ENCODE results near the gene LRP1B.

The LRP1B gene

GRCh38 chr2:141899740-141900139 lies 231.1 kb downstream of the LRP1B start:
- no peaks in the 10 kb centered on the region for H3K4me1 ChIP-seq
- no peak overlapping the region for H3K4me3 ChIP-seq
- no peaks in the 10 kb centered on the region for H3K36me3 ChIP-seq
- no peaks in the 10 kb centered on the region for H3K9me3 ChIP-seq (replicated peaks in 1 of 11)
- H3K27ac ChIP-seq: no peak overlapping the region
- no peak overlapping the region for H3K4me2 ChIP-seq
- no peak for TF ChIP-seq Cebpa-rat (IDR thresholded peaks at IDR 0.05)
- no peaks in the 10 kb centered on the region for H4K20me1 ChIP-seq
- H3K27me3 ChIP-seq: no peaks in the 10 kb centered on the region
- no peak overlapping the region for H3K9ac ChIP-seq

DNA sequence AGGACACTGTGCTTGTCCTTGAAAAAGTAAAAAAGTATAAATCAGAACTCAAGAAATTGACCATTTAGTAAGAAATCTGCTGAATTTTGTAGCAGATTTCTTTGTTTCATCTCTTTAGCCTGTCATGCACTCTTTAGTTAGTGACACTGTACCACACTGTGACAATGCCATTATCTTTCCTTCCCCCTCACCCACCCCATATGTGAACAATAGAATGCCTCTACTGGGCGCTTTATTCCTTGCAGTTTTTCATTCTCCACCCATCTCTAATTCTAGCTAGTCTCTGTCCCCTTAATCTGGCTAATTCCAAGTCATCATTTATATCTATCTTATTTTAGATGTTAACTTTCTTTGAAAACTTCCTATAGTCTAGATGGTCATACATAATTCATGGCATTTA lies 241.0 kb downstream of the LRP1B start:
- TF ChIP-seq Cebpa-rat (IDR thresholded peaks at IDR 0.05): no peak
- H3K9me3 ChIP-seq (replicated peaks in 1 of 11): no peaks in the 10 kb centered on the region
- no peaks in the 10 kb centered on the region for H4K20me1 ChIP-seq
- H3K27ac ChIP-seq: no peak overlapping the region
- H3K27me3 ChIP-seq: no peaks in the 10 kb centered on the region
- H3K4me3 ChIP-seq: no peak overlapping the region
- H3K9ac ChIP-seq: no peak overlapping the region
- no peaks in the 10 kb centered on the region for H3K36me3 ChIP-seq
- H3K4me1 ChIP-seq: no peaks in the 10 kb centered on the region
- no peak overlapping the region for H3K4me2 ChIP-seq

- Histone ChIP-seq H3K4me3 (no peak overlapping the region), H3K4me2 (no peak overlapping the region)
- no peak for TF ChIP-seq Cebpa-rat (IDR thresholded peaks at IDR 0.05)
Observed at GRCh38 chr2:141888987-141889555, 241.7 kb downstream of the LRP1B start.

DNA sequence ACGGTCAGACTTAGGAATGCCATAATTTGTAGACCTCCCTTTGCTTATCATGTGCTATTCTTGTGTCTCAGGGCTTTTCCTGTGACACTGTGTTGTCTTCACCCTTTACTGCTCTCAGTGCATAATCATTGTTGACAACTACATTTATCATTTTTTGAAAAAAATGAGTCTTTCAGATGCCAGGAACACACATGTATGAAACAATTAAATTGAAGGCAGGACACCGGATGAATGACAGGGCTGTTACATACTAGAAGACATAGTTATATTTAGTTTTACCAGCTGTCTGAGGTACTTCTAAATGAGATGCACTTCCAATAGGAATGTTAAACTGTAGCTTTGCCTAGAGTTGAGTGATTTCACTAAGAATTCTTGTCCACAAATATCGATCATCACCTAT lies 243.5 kb downstream of the LRP1B start:
- Histone ChIP-seq H4K20me1 (no peaks in the 10 kb centered on the region), H3K27me3 (no peaks in the 10 kb centered on the region), H3K4me2 (no peak overlapping the region), H3K27ac (no peak overlapping the region), H3K36me3 (no peaks in the 10 kb centered on the region), H3K9me3 (replicated peaks in 1 of 11) (no peaks in the 10 kb centered on the region), H3K4me3 (no peak overlapping the region), H3K9ac (no peak overlapping the region), H3K4me1 (no peaks in the 10 kb centered on the region)
- no peak for TF ChIP-seq Cebpa-rat (IDR thresholded peaks at IDR 0.05)

More at GRCh38 chr2:141888987-141889555, 241.7 kb downstream of the LRP1B start:
- Histone ChIP-seq H3K9me3 (replicated peaks in 1 of 11) (no peaks in the 10 kb centered on the region), H3K27ac (no peak overlapping the region), H3K4me1 (no peaks in the 10 kb centered on the region), H3K36me3 (no peaks in the 10 kb centered on the region), H4K20me1 (no peaks in the 10 kb centered on the region), H3K27me3 (no peaks in the 10 kb centered on the region), H3K9ac (no peak overlapping the region)

GRCh38 chr2:141878016-141878415 lies 252.8 kb downstream of the LRP1B start:
- H3K27ac ChIP-seq: no peak overlapping the region
- H3K27me3 ChIP-seq: no peaks in the 10 kb centered on the region
- H3K9me3 ChIP-seq (replicated peaks in 1 of 11): no peaks in the 10 kb centered on the region
- no peaks in the 10 kb centered on the region for H3K36me3 ChIP-seq
- no peak overlapping the region for H3K9ac ChIP-seq
- H3K4me1 ChIP-seq: no peaks in the 10 kb centered on the region
- no peak for TF ChIP-seq Cebpa-rat (IDR thresholded peaks at IDR 0.05)
- H4K20me1 ChIP-seq: no peaks in the 10 kb centered on the region
- no peak overlapping the region for H3K4me3 ChIP-seq
- no peak overlapping the region for H3K4me2 ChIP-seq

GRCh38 chr2:141871913-141872634 lies 258.7 kb downstream of the LRP1B start:
- no peaks in the 10 kb centered on the region for H3K27me3 ChIP-seq
- no peak overlapping the region for H3K4me3 ChIP-seq
- H3K9ac ChIP-seq: no peak overlapping the region
- no peak overlapping the region for H3K27ac ChIP-seq
- H3K9me3 ChIP-seq (replicated peaks in 1 of 11): no peaks in the 10 kb centered on the region
- no peaks in the 10 kb centered on the region for H3K4me1 ChIP-seq
- no peaks in the 10 kb centered on the region for H4K20me1 ChIP-seq
- no peaks in the 10 kb centered on the region for H3K36me3 ChIP-seq
- no peak for TF ChIP-seq Cebpa-rat (IDR thresholded peaks at IDR 0.05)
- H3K4me2 ChIP-seq: no peak overlapping the region

DNA sequence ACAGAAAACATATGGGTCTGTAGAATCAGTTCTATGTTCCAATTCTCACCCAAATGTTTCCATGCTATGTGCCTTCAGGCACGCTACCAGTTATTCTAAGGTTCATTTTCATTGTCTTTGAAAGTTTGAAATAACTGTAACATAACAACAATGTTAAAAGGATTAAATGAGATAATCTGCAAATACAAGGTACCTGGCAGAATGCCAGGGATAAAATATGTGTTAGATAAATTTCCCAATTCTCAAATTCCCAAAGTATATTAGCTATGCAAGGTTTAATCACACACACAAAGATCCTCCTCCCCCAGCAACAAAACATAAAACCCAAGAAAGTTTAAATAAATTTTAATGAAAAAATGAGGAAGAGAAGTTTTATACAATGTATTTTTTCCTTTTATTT lies 261.2 kb downstream of the LRP1B start:
- H3K4me3 ChIP-seq: no peak overlapping the region
- no peaks in the 10 kb centered on the region for H3K36me3 ChIP-seq
- H3K4me2 ChIP-seq: no peak overlapping the region
- no peaks in the 10 kb centered on the region for H3K9me3 ChIP-seq (replicated peaks in 1 of 11)
- TF ChIP-seq Cebpa-rat (IDR thresholded peaks at IDR 0.05): no peak
- H4K20me1 ChIP-seq: no peaks in the 10 kb centered on the region
- no peaks in the 10 kb centered on the region for H3K4me1 ChIP-seq
- H3K27ac ChIP-seq: no peak overlapping the region
- no peaks in the 10 kb centered on the region for H3K27me3 ChIP-seq
- H3K9ac ChIP-seq: no peak overlapping the region

DNA sequence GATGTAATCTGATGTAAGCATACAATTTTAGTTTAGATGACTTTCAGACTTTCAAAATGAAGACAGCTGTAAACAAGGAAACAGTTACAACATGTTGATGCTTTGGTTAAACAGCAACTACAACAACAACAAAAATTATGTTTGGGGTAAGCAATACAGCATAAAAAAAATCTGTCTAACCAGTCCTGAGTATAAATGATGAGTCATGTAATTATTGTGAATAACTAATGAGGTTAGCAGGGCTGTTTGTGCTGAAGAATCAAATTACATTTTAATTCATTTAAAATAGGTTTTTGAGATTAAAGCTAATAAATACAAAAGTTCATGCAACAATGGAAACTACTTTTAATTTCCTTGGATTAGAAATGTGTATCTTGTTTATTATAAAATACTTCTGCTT lies 266.9 kb downstream of the LRP1B start:
- Histone ChIP-seq H3K4me3 (no peak overlapping the region), H3K9ac (no peak overlapping the region), H3K9me3 (replicated peaks in 1 of 11) (no peaks in the 10 kb centered on the region), H3K36me3 (no peaks in the 10 kb centered on the region), H4K20me1 (no peaks in the 10 kb centered on the region), H3K27ac (no peak overlapping the region), H3K4me2 (no peak overlapping the region), H3K4me1 (no peaks in the 10 kb centered on the region), H3K27me3 (no peaks in the 10 kb centered on the region)
- no peak for TF ChIP-seq Cebpa-rat (IDR thresholded peaks at IDR 0.05)

GRCh38 chr2:141856215-141856919 lies 274.4 kb downstream of the LRP1B start:
- Histone ChIP-seq H3K27ac (no peak overlapping the region), H3K27me3 (no peaks in the 10 kb centered on the region), H3K4me1 (no peaks in the 10 kb centered on the region), H3K9ac (no peak overlapping the region), H4K20me1 (no peaks in the 10 kb centered on the region), H3K36me3 (no peaks in the 10 kb centered on the region), H3K4me3 (no peak overlapping the region), H3K4me2 (no peak overlapping the region), H3K9me3 (replicated peaks in 1 of 11) (no peaks in the 10 kb centered on the region)
- no peak for TF ChIP-seq Cebpa-rat (IDR thresholded peaks at IDR 0.05)

GRCh38 chr2:141848191-141848590 lies 282.6 kb downstream of the LRP1B start:
- Histone ChIP-seq H3K4me1 (no peaks in the 10 kb centered on the region), H4K20me1 (no peaks in the 10 kb centered on the region), H3K4me2 (no peak overlapping the region), H3K4me3 (no peak overlapping the region), H3K9ac (no peak overlapping the region), H3K27me3 (no peaks in the 10 kb centered on the region), H3K9me3 (replicated peaks in 1 of 11) (no peaks in the 10 kb centered on the region), H3K27ac (no peak overlapping the region), H3K36me3 (no peaks in the 10 kb centered on the region)
- no peak for TF ChIP-seq Cebpa-rat (IDR thresholded peaks at IDR 0.05)

Measured in BLaER1 treated with 17β-estradiol and CSF1 and Interleukin-3, amounts not matched to agents 10 nM and 100 nM (cell line).